PFSK-1 (cell line): ENCODE data around the gene GTF2H1.
A peak's percentile ranks its signal among the peaks of the same experiment; 100 is the strongest.

Source experiments
- FOXP2 ChIP-seq: optimal IDR thresholded peaks from 2 replicates; pipeline ENCODE3; 2011; ENCODE audit warnings: borderline replicate concordance, control low read depth, inconsistent platforms; ENCODE audit not compliant: insufficient read depth; ENCODE audit errors: extremely low read length, extremely low read depth
- POLR2AphosphoS5 ChIP-seq: IDR thresholded peaks from 2 replicates; pipeline ENCODE4 v1.6.1; 2012; ENCODE audit warnings: low read depth, mild to moderate bottlenecking, control low read depth, low read length, moderate library complexity
- REST ChIP-seq, 2 experiments: IDR thresholded peaks; 2 replicates each; pipeline versions ENCODE4 v1.6.1 to v1.8.0; 2011 to 2012; ENCODE audit warnings: low read depth in 2 of 2, low read length in 2 of 2, control low read depth in 1 of 2, inconsistent platforms in 1 of 2, mild to moderate bottlenecking in 1 of 2, moderate library complexity in 1 of 2; ENCODE audit not compliant: insufficient read depth in 1 of 2
- SIN3A ChIP-seq: IDR thresholded peaks from 2 replicates; pipeline ENCODE4 v1.6.1; 2012; ENCODE audit warnings: mild to moderate bottlenecking, low read length, moderate library complexity, borderline replicate concordance; ENCODE audit not compliant: insufficient read depth
- TAF1 ChIP-seq: IDR thresholded peaks from 2 replicates; pipeline ENCODE4 v1.6.1; 2012; ENCODE audit warnings: low read length, control low read depth, borderline replicate concordance; ENCODE audit not compliant: insufficient read depth

The GTF2H1 gene

DNA sequence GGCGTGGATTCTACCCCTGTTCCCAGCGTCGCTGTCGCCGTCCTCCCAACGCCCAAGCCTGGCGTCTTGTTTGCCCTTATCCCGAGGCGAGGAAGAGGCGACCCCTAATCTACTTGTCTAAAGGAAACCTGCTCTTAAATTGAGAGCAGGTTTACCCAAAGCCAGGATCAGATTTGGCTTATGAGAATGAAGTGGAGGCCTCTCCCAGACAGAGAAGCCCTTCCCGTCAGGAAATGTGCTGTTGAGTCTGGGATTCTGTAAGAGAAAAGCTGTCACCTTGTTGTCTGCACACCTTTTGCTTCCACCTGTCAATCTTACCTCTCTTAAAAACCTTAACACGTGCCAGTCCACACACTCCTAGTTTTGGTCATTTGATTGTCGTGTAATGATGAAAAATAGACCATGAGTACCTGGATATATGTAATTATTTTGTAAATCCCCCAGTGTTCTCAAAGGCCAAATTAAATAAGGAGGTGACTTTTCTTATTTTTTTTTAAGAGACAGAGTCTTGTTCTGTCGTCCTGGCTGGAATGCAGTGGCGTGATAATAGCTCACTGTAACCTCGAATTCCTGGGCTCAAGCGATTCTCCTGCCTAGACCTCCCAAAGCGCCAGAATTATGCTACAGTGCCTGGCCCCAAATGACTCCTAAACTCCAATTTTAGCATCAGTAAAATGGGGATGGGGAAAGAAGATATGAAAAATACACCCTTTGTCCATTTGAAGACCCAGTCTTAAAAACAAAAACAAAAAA, 627 bp downstream of the GTF2H1 start:
- TF ChIP-seq REST (IDR thresholded peaks at IDR 0.05; ENCODE audit: insufficient read depth in 1 of 2, low read depth in 2 of 2, low read length in 2 of 2) (no peak), POLR2AphosphoS5 (no peak), FOXP2 (no peak), SIN3A (no peak), TAF1 (no peak)

GRCh38 chr11:18324381-18324780, 2.0 kb downstream of the GTF2H1 start:
- TF ChIP-seq SIN3A (no peak), REST (IDR thresholded peaks at IDR 0.05; ENCODE audit: insufficient read depth in 1 of 2, low read depth in 2 of 2, low read length in 2 of 2) (no peak), TAF1 (no peak), FOXP2 (no peak), POLR2AphosphoS5 (peak; percentile 19; the same call in 1 of the 2 replicates)

DNA sequence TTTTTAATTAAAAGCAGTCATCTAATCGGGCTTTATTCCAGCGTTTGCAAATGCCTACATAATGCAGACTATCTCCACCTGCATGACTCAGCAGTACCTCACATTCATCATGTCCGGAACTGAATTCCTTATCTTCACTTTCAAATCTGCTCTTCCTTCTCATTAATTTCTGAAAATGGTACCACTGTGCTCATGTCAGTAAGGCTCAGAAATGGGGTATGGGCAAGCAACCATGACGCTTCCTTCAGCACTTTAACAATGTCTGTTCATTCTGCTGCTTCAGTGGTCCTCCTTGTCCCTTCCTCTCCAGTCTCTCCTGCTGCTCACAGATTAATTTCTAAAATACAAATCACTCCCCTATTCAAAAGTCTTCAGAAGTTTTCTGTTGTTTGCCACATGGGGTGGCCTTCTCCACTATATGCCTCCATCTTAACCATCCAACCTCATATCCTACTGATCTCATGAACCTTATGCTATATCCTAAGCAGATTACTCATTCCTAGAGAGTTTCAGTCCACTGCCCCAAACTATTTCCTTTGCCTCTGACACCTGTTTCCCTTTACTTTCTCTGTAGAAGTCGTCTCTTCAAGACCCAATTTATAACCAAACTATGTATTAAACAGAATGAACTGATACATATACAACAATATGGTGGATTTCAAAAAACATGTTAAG, 7.0 kb downstream of the GTF2H1 start:
- TF ChIP-seq SIN3A (no peak), POLR2AphosphoS5 (no peak)

DNA sequence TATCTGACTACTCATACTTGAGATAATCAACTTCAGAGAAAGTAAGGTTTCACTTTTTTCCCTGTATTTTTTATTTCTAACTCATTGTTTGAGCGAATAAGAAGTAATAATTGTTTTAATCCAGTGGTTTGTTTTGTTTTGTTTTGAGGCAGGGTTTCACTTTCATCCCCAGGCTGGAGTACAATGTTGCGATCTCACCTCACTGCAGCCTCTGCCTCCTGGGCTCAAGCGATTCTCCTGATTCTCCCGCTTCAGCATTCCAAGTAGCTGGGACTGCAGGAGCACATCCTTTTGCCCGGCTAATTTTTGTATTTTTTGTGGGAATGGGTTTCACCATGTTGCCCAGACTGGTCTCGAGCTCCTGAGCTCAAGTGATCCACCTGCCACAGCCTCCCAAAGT, 8.6 kb downstream of the GTF2H1 start:
- no peak for TF ChIP-seq POLR2AphosphoS5
- TF ChIP-seq REST (IDR thresholded peaks at IDR 0.05; ENCODE audit: insufficient read depth in 1 of 2, low read depth in 2 of 2, low read length in 2 of 2): no peak
- TF ChIP-seq SIN3A: no peak
- no peak for TF ChIP-seq FOXP2
- TF ChIP-seq TAF1: no peak

DNA sequence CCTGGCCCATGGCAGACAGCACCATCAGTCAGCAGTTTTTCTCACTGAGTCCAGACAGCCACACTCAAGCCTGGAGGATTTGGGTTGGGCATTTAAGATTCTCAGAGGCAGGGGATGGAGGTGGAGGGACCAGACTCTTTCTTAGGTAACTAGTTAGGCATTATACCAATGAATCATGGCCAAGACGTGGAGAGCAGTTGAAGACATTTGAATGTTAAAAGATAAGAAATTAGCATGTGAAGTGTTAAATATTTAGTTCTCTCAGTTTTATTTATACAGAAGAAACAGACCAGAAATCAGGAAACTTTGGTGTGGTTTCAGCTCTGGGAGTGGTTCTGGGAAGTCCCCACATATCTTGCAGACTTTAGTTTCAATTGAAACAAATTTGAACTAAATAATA, 9.9 kb downstream of the GTF2H1 start:
- TF ChIP-seq REST (IDR thresholded peaks at IDR 0.05; ENCODE audit: insufficient read depth in 1 of 2, low read depth in 2 of 2, low read length in 2 of 2): no peak
- TF ChIP-seq SIN3A: no peak
- no peak for TF ChIP-seq POLR2AphosphoS5
- no peak for TF ChIP-seq FOXP2
- no peak for TF ChIP-seq TAF1
